H7 (cell line): Measurements from ENCODE around the gene PMPCA. TPM values are rescaled to one million over a fixed set of nuclear protein-coding genes. Genes with fewer than 3 reads are reported as not detected.

Source experiments
- DNase-seq: peaks from one replicate; pipeline ENCODE4 v3.0.0; 2012
- H3K27me3 ChIP-seq: 2 replicates; pipeline ENCODE4 v1.6.0; 2011; ENCODE audit warnings: mild to moderate bottlenecking, low read length; ENCODE audit not compliant: control insufficient read depth, insufficient read depth
- H3K36me3 ChIP-seq: replicated peaks from 2 replicates; pipeline ENCODE4 v1.5.1; 2011; ENCODE audit warnings: low read length; ENCODE audit not compliant: control insufficient read depth, insufficient read depth
- H3K4me3 ChIP-seq: 2 replicates; pipeline ENCODE4 v1.5.1; 2011; ENCODE audit warnings: low read depth, mild to moderate bottlenecking, control low read depth, low read length, moderate library complexity; ENCODE audit not compliant: insufficient read depth
- total RNA-seq: library from RNA; depleted of rRNA; stranded (reverse); fragments of >200 nt; shearing (Covaris generic); gene quantifications from 2 replicates; pipeline ENCODE4 v1.2.3, GENCODE V29; 2014; rRNA removed

The PMPCA gene
- total RNA-seq, 1 experiment from 2014 or later: 100 TPM

- no peak for DNase-seq
- H3K27me3 ChIP-seq: no peaks in the 10 kb centered on the region
- no peak overlapping the region for H3K4me3 ChIP-seq
- peaks cover 73% of the 10 kb centered on the region for H3K36me3 ChIP-seq
Measured at GRCh38 chr9:136471802-136472487, 61.5 kb downstream of the PMPCA start.

DNA sequence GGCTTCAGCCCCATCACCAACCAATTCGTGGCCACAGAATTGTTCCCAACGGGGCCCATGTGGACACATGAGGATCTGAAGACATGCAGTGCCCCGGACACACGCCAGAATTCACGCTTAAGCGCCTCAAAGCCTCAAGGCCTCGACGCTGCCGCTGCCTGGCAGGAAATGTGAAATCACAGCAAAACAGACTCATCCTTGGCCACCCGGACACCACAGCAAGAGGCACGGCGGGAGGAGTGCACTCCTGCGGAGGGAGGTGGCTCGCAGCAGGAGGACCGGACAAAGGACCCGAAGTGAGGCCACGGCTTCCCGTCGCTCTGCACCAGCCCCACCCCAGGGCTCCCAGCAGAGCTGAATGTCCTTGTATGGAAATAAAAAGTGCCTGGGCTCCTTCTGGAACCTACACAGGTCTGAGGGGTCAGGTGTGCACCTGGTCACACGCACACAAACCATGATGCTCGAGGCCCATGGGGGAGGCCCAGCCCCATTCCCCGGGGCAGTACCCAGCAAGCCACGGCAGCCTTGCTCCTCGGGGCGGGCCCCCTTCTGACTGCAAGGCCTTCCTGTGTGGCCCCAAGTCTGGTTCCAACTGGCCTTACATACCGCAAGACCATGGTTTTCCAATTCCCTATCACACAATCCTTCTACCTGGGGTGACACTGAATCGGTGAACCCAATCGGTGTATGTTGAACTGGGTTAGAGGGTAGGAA is 62.3 kb downstream of the PMPCA start:
- no peaks in the 10 kb centered on the region for H3K27me3 ChIP-seq
- peaks cover 74% of the 10 kb centered on the region for H3K36me3 ChIP-seq
- DNase-seq: no peak
- H3K4me3 ChIP-seq: no peak overlapping the region

DNA sequence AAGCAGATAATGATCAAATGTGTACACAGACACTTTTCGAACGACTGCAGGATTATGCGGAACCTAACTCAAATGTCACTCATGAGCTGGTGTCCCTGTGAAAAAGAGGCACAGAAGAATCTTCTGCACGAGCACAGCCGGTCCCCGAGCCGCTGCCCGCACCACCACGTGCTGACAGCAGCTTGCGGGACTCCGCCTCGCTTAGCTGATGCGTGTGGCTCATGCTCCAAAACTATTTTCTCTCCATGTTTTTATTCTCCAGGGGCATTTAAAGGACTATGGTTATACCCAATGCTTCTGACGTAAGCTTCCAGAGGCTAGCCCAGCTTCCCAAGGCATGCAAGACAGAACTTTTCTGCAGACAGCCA is 62.9 kb downstream of the PMPCA start:
- peaks cover 71% of the 10 kb centered on the region for H3K36me3 ChIP-seq
- no peak for DNase-seq
- H3K4me3 ChIP-seq: no peak overlapping the region

More for the DNA sequence above, 62.9 kb downstream of the PMPCA start:
- no peaks in the 10 kb centered on the region for H3K27me3 ChIP-seq

Other genes with a start within 250 kb of the PMPCA start
- gene LHX3, start 205.5 kb upstream of the PMPCA start, total RNA-seq: 0.07 TPM in 1 of 2 replicates, not detected in the other
- gene QSOX2, start 164.8 kb upstream of the PMPCA start, total RNA-seq: 22.6 and 24.6 TPM in 2 replicates
- gene CCDC187, start 106.6 kb upstream of the PMPCA start, total RNA-seq: 0.04 TPM in 1 of 2 replicates, not detected in the other
- gene GPSM1, start 83.1 kb upstream of the PMPCA start, total RNA-seq: 17.3 and 22.2 TPM in 2 replicates
- gene DNLZ, start 46.9 kb upstream of the PMPCA start, total RNA-seq: 11.2 and 20.2 TPM in 2 replicates
- gene CARD9, start 37.0 kb upstream of the PMPCA start, total RNA-seq: 0.15 and 0.28 TPM in 2 replicates
- 13.3 and 14.0 TPM in 2 replicates for gene SNAPC4, start 10.5 kb upstream of the PMPCA start, total RNA-seq
- gene ENTR1, start within 50 bp of the PMPCA start, total RNA-seq: 116 and 141 TPM in 2 replicates
- gene INPP5E, start 29.2 kb downstream of the PMPCA start, total RNA-seq: 12.4 and 15.2 TPM in 2 replicates
- 17.7 and 23.2 TPM in 2 replicates for gene SEC16A, start 72.4 kb downstream of the PMPCA start, total RNA-seq
- gene NOTCH1, start 135.4 kb downstream of the PMPCA start, total RNA-seq: 32.2 and 33.3 TPM in 2 replicates